BJ (cell line): Measurements from ENCODE around the gene CYP1A2. TPM values are rescaled to one million over a fixed set of nuclear protein-coding genes. Genes with fewer than 3 reads are reported as not detected.

Source experiments
- CTCF ChIA-PET: fragments of 350-600 bp; formaldehyde crosslinking; extraction: SDS; loops from one replicate; lab custom pipeline; 2021; ENCODE audit warnings: antibody characterized with exemption, inconsistent platforms; lab: Yijun Ruan, JAX
- POLR2A ChIA-PET: fragments of 300-600 bp; sonication (Branson Sonifier 250); formaldehyde crosslinking; extraction: SDS; loops from one replicate; lab custom pipeline; 2021; ENCODE audit warnings: antibody characterized with exemption; lab: Charles Lee
- DNase-seq: peaks from one replicate; pipeline ENCODE4 v3.0.0-alpha.2; 2011; ENCODE audit warnings: low read depth
- H3K27me3 ChIP-seq: 2 replicates; pipeline ENCODE4 v1.6.0; 2011; ENCODE audit warnings: low read length; ENCODE audit not compliant: control insufficient read depth, insufficient read depth
- H3K36me3 ChIP-seq: 2 replicates; pipeline ENCODE4 v1.5.1; 2011; ENCODE audit warnings: low read length; ENCODE audit not compliant: control insufficient read depth, insufficient read depth
- H3K4me3 ChIP-seq: 2 replicates; pipeline ENCODE4 v1.5.1; 2011; ENCODE audit warnings: low read depth, mild to moderate bottlenecking, control low read depth, low read length
- CTCF ChIP-seq: IDR thresholded peaks from 2 replicates; pipeline ENCODE4 v1.5.1; 2011; ENCODE audit warnings: low read depth, mild to moderate bottlenecking, control low read depth, inconsistent platforms, low read length, moderate library complexity; ENCODE audit not compliant: insufficient read depth
- polyA plus RNA-seq: library from polyadenylated mRNA; depleted of rRNA; stranded (reverse); fragments of >200 nt; gene quantifications from 2 replicates; pipeline ENCODE4 v1.2.3, GENCODE V29; 2011

Gene CYP1A2
- polyA plus RNA-seq, 1 experiment, result not detected

GRCh38 chr15:74787251-74788041 lies 38.8 kb downstream of the CYP1A2 start:
- no peaks in the 10 kb centered on the region for H3K27me3 ChIP-seq
- POLR2A ChIA-PET, result no interaction called here
- DNase-seq, result no peak

GRCh38 chr15:74788042-74788682 lies 39.5 kb downstream of the CYP1A2 start:
- no peak for TF ChIP-seq CTCF
- no peak for DNase-seq
- H3K4me3 ChIP-seq, result no peak overlapping the region
- CTCF ChIA-PET, result interaction anchor here (0.7 to 3.3 kb wide), 18 partner anchors 9 to 162 kb away, joined by 3 to 29 read pairs (median 5); partner anchors contain the start of genes CPLX3 and FAM219B
- POLR2A ChIA-PET, result interaction anchor here (0.5 kb wide), 1 partner anchor 93 kb away, joined by 6 read pairs; no protein-coding TSS in a partner anchor
- H3K27me3 ChIP-seq, result no peaks in the 10 kb centered on the region
- no peaks in the 10 kb centered on the region; the same call in 1 of the 2 replicates for H3K36me3 ChIP-seq

More at GRCh38 chr15:74787251-74788041, 38.8 kb downstream of the CYP1A2 start:
- peak; percentile 71 for TF ChIP-seq CTCF
- no peaks in the 10 kb centered on the region for H3K36me3 ChIP-seq
- H3K4me3 ChIP-seq, result no peak overlapping the region
- CTCF ChIA-PET, result interaction anchor here (0.8 to 3.3 kb wide), 21 partner anchors 8 to 415 kb away, joined by 3 to 29 read pairs (median 5); partner anchors contain the start of genes CPLX3 and FAM219B

GRCh38 chr15:74788683-74789151 lies 40.1 kb downstream of the CYP1A2 start:
- no peak for TF ChIP-seq CTCF
- ChIA-PET POLR2A (interaction anchor here (0.5 kb wide), 1 partner anchor 93 kb away, joined by 6 read pairs; no protein-coding TSS in a partner anchor), CTCF (interaction anchor here (0.7 to 3.3 kb wide), 10 partner anchors 8 to 161 kb away, joined by 3 to 29 read pairs (median 6); partner anchors contain the start of genes CPLX3 and FAM219B)
- Histone ChIP-seq H3K27me3 (no peaks in the 10 kb centered on the region), H3K4me3 (no peak overlapping the region), H3K36me3 (no peaks in the 10 kb centered on the region; the same call in 1 of the 2 replicates)
- no peak for DNase-seq

GRCh38 chr15:74789171-74789631 lies 40.6 kb downstream of the CYP1A2 start:
- no peaks in the 10 kb centered on the region for H3K27me3 ChIP-seq
- CTCF ChIA-PET, result interaction anchor here (1.1 to 9.7 kb wide), 4 partner anchors 7 to 162 kb away, joined by 3 to 62 read pairs (median 14); partner anchors contain the start of gene CSK
- DNase-seq, result no peak
- H3K36me3 ChIP-seq, result no peaks in the 10 kb centered on the region; the same call in 1 of the 2 replicates
- POLR2A ChIA-PET, result no interaction called here
- H3K4me3 ChIP-seq, result no peak overlapping the region
- no peak for TF ChIP-seq CTCF
